Muscle layer of colon (tissue), 2 donors: ENCODE results near the gene SLC25A53.
"Not testable (repeated sequence)": the region's sequence is repeated elsewhere in the genome, so short reads cannot be mapped to it uniquely, and the experiment has no call there.

Experiments used
- H3K27ac ChIP-seq: one replicate; pipeline ENCODE4 v1.7.0; 2013; ENCODE audit warnings: low read depth, mild to moderate bottlenecking, low read length, moderate library complexity
- H3K27me3 ChIP-seq, 2 donors: one replicate each; pipeline ENCODE4 v1.7.0; 2013; ENCODE audit warnings: low read length in 2 of 2, mild to moderate bottlenecking in 2 of 2; ENCODE audit not compliant: insufficient read depth in 2 of 2, control insufficient read depth in 1 of 2
- H3K36me3 ChIP-seq: one replicate; pipeline ENCODE4 v1.7.0; 2013; ENCODE audit warnings: mild to moderate bottlenecking, low read length; ENCODE audit not compliant: insufficient read depth
- H3K4me1 ChIP-seq: one replicate; pipeline ENCODE4 v1.7.0; 2013; ENCODE audit warnings: mild to moderate bottlenecking, low read length; ENCODE audit not compliant: insufficient read depth
- H3K4me3 ChIP-seq, 2 donors: one replicate each; pipeline ENCODE4 v1.7.0; 2013; ENCODE audit warnings: low read length in 2 of 2, low read depth in 1 of 2, mild to moderate bottlenecking in 1 of 2, moderate library complexity in 1 of 2
- H3K9ac ChIP-seq: one replicate; pipeline ENCODE4 v1.7.0; 2013; ENCODE audit warnings: low read length
- H3K9me3 ChIP-seq: one replicate; pipeline ENCODE4 v1.7.0; 2013; ENCODE audit warnings: mild to moderate bottlenecking, low read length
- donor health status: abdominal sarcoma.
- donor health status: Adenocarcinoma of cecum.

The SLC25A53 gene

DNA sequence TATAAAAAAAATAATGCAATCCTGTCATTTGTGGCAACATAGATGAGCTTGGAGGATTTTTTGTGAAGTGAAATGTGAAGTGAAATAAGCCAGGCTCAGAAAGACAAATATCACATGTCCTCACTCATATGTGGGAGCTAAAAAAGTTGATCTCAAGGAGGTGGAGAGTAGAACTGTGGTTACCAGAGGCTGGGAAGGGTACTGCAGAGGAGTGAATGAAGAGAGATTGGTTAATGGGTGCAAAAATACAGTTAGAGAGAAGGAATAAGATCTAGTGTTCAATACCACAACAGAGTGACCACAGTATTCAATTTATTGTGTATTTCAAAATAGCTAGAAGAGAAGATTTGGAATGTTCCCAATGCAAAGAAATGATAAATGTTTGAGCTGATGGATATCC, 57.9 kb downstream of the SLC25A53 start:
- Histone ChIP-seq H3K9me3 (no peaks in the 10 kb centered on the region), H3K4me3 (no peak overlapping the region), H3K9ac (no peak overlapping the region), H3K27me3 (no peaks in the 10 kb centered on the region), H3K27ac (no peak overlapping the region), H3K36me3 (no peaks in the 10 kb centered on the region), H3K4me1 (no peaks in the 10 kb centered on the region)

DNA sequence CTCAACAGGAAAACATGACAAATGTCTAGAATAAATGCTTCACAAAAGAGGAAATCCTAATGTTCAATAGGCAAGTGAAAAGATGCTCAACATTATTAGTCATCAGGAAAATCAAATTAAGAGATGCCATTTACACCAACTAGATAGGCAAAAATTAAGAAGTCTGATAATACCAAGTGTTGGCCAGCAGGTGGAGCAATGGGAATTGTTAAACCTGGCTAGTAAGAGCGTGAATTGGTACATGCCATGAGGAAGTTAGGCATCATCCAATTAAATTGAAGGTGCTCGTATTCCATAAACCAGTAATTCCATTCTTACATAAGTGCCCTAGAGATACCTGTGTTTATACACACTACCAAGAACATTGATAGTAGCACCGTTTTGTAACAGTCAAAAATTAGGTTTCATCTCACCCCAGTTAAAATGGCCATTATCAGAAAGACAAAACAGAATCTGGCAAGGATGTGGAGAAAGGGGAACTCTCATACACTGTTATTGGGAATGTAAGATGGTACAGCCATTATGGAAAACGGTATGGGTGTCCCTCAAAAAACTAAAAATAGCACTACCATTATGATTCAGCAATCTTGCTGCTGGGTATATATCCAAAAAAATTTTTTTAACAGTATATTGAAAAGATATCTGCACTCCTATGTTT, 58.5 kb downstream of the SLC25A53 start:
- Histone ChIP-seq H3K4me1 (no peaks in the 10 kb centered on the region), H3K4me3 (no peak overlapping the region), H3K36me3 (no peaks in the 10 kb centered on the region), H3K27me3 (no peaks in the 10 kb centered on the region), H3K9me3 (no peaks in the 10 kb centered on the region), H3K9ac (no peak overlapping the region), H3K27ac (no peak overlapping the region)

DNA sequence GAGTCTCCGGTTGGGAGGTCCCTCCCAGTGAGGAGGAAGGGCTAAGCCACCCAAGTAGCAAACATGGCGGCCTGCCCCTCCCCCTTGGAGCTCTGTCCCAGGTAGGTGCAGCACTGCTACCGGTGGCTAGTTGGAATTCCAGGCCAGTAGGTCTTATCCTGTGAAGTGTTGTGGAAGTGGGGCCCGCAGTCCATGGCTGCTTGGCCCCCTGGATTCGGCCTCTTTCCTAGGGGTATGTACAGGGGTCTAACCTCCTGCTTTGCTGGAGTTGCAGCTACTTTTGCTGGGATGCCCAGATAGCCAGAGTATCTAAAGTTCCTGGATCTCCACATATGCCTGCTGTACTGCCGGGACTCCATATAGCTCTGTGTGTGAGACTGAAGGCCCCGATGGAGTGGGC, 70.9 kb downstream of the SLC25A53 start:
- Histone ChIP-seq H3K4me1 (no peaks in the 10 kb centered on the region), H3K36me3 (no peaks in the 10 kb centered on the region), H3K9me3 (no peaks in the 10 kb centered on the region), H3K27me3 (peaks cover 0 to 8% of the 10 kb centered on the region in 2 donors), H3K27ac (no peak overlapping the region), H3K9ac (no peak overlapping the region), H3K4me3 (no peak overlapping the region)

DNA sequence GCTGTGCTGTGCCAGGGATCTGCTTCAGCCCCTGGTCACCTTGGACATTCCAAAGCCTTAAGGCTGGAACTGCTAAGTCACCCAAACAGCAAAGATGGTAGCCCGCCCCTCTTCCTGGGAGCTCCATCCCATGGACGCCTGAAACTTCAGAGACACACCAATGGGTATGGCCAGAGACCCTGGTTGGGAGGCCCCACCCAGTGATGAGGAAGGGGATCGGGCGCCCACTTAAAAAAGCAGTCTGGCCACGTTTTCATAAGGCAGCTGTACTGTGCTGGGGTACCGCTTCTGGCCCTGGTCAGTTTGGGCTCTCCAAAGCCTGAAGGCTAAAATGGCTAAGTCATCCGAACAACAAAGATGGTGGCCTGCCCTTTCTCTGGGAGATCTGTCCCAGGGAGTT, 71.3 kb downstream of the SLC25A53 start:
- Histone ChIP-seq H3K27me3 (peaks cover 0 to 8% of the 10 kb centered on the region in 2 donors), H3K4me1 (no peaks in the 10 kb centered on the region), H3K9me3 (no peaks in the 10 kb centered on the region), H3K4me3 (no peak overlapping the region), H3K27ac (no peak overlapping the region), H3K9ac (no peak overlapping the region), H3K36me3 (no peaks in the 10 kb centered on the region)

DNA sequence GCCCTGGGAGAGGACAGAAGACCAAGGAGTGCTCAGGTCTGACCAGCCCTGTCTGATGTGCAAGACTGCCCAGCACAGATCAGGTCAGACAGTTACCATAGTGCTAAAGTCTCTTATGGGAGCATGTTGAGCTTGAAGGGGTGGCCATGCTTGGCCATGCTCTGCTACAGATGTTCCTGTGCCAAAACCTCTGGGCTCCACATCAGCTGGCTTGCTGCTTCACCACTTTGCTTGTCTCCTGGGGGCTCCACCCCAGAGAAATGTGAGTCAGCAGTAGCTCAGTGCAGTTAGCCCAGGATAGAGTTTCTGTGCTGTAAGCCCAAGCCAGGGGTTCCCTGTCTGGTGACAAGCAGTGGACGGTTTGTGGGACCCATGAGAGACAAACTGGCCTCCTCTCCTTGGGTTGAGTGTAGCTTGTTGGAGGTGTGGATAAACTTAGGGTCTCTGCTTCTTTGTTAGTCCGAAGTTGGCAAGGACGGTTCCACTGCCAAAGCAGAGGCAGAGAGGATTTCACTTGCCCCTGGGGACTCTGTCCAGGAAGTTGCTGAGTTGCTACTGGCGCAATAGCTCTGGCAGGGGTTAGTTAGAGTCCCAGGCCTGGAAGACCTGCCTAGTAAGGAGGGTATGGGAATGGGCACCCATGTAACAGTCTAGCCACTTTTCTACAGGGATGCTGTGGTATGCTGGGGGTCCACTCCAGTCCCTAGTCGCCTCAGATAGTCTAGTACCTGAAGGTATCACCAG, 72.1 kb downstream of the SLC25A53 start:
- Histone ChIP-seq H3K27ac (no peak overlapping the region), H3K9ac (no peak overlapping the region), H3K27me3 (peaks cover 0 to 8% of the 10 kb centered on the region in 2 donors), H3K4me1 (no peaks in the 10 kb centered on the region), H3K4me3 (no peak overlapping the region), H3K9me3 (no peaks in the 10 kb centered on the region), H3K36me3 (no peaks in the 10 kb centered on the region)

DNA sequence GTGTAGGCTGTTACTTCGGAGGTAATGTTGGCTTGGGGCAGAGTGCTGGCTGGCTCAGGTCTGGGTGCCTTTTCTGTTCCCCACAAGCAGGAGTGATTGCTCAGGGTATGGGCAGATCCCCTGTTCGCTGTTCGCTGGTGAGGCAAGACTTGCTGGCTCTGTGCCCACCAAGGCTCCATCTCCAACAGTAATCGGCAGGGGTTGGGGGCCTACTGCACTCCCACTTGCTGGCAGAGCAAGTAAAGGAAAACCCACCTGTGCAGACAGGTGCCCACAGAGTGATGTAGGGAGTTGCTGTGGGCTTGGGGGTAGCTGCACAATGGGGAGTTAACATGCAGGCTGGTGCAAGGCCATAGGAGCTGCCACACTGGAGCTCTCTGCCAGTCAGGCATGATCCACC, 72.7 kb downstream of the SLC25A53 start:
- Histone ChIP-seq H3K9me3 (no peaks in the 10 kb centered on the region), H3K4me1 (no peaks in the 10 kb centered on the region), H3K4me3 (no peak overlapping the region), H3K27me3 (peaks cover 0 to 8% of the 10 kb centered on the region in 2 donors), H3K27ac (no peak overlapping the region), H3K9ac (no peak overlapping the region), H3K36me3 (no peaks in the 10 kb centered on the region)

DNA sequence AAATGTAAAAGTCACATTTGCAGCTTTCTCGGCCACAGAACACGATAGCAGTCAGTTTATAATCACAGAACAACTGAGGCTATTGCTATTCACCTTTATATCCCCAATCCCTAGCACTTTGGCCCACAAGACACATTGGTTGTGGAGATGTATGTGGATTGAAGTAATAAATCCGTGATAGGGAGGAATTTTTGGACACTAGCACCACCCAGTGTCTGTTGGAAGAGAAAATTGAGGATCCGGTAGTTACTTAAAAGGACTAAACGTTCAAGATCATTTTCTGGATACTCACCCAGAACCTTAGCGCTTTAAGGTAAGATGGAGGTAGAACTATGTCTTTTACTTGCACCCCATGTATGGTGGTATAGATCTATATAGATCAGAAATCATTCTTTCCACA, 79.0 kb downstream of the SLC25A53 start:
- H3K27me3 ChIP-seq = not testable (repeated sequence)

DNA sequence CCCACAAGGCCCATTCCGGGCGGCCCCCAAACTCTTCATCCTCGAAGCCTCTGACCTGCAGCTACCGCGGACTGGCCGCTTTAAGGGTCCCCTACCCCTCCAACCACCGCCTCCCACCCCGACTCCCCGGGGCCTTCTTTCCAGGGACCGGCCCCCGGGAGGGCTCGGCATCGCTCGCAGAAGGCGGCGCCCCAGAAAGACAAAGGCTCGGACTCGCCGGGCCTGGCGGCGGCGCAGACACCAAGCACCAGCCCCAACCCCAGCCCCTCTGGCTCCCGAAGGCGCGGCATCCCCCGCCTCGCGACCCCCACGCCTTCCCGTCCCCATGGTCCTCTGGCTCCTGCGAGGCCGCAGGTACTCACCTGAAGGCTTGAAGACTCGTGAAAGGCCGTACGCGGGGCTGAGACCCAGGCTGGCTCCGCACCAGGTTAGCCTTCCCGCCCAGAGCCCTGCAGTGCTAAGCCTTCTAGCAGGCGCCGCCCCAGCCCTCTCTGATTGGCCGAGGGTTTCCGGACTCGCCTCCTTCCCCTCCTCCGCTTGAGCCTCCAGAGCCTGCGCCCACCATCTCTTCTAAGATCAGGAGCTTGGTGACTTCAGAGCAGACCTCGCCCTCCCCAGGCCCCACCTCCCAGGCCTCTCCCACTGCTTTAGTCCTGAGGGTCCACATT, 80.9 kb downstream of the SLC25A53 start, which contains the start of gene TMSB15C:
Gene TMSB15C, minus strand, starts transcription at position 459 of the 668 bp plus-strand sequence.
- H3K4me3 ChIP-seq, H3K27me3 ChIP-seq, H3K9me3 ChIP-seq, H3K27ac ChIP-seq, H3K4me1 ChIP-seq, H3K9ac ChIP-seq, H3K36me3 ChIP-seq: not testable (repeated sequence)

More for the DNA sequence above, 79.0 kb downstream of the SLC25A53 start:
- not testable (repeated sequence) for H3K36me3 ChIP-seq, H3K9me3 ChIP-seq, H3K4me3 ChIP-seq, H3K27ac ChIP-seq, H3K4me1 ChIP-seq, H3K9ac ChIP-seq

DNA sequence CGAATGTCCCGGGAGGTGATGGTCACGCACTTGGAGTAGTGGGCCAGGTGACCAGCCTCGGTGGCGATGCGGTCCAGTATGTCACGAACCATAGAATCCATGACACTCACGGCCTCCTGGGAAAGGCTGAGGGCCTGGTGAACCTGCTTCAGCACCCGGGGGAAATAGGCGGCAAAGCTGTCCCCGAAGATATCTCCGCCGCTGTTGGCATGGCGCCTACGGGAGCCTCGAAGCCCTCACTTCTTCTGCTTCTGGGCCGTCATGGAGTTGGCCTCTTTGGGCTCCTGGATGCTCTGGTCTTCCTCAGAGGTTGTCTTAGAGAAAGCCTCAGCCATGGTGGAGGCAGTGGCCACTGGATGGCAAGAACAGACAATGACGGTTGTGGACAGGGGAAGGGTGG, 94.2 kb downstream of the SLC25A53 start:
- H3K4me1 ChIP-seq, H3K4me3 ChIP-seq, H3K27ac ChIP-seq: not testable (repeated sequence)

DNA sequence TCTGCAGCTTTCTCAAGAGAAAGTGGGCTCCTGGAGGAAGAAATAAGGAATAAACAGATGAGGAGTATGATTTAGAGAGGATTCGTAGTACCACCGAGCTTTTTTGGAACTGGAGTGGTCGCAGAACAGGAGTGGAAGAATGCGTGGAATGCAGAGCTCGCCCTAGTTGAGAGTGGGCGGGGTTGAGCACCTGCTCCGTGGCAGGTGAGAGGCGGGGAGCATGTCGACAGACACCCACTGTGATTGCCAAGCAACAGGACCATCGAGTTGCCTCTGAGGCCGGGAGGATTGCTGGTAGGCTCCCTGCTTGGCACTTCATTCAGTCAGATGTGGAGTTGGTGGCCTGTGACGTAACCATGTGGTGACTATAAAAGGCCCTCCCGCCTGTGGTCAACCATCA, 101.9 kb downstream of the SLC25A53 start:
- not testable (repeated sequence) for H3K9me3 ChIP-seq, H3K27ac ChIP-seq, H3K27me3 ChIP-seq, H3K36me3 ChIP-seq, H3K4me3 ChIP-seq, H3K9ac ChIP-seq, H3K4me1 ChIP-seq

More for the DNA sequence above, 94.2 kb downstream of the SLC25A53 start:
- not testable (repeated sequence) for H3K36me3 ChIP-seq, H3K9ac ChIP-seq, H3K9me3 ChIP-seq, H3K27me3 ChIP-seq
